Transverse colon (tissue), 4 donors: ENCODE measurements around the gene CLIC5.

Experiments used
- EP300 ChIP-seq: sonication (generic); formaldehyde crosslinking; IDR thresholded peaks from one replicate; pipeline ENCODE4 v1.6.1; 2017; ENCODE audit warnings: antibody characterized with exemption, low read depth
- POLR2A ChIP-seq: fragments of 450-650 bp; IDR thresholded peaks from one replicate; pipeline ENCODE4 v1.6.1; 2016; ENCODE audit warnings: antibody characterized with exemption, mild to moderate bottlenecking, moderate library complexity
- POLR2AphosphoS5 ChIP-seq, 3 donors: sonication (generic); formaldehyde crosslinking; IDR thresholded peaks; one replicate each; pipeline ENCODE4 v1.6.1; 2016; ENCODE audit warnings: antibody characterized with exemption in 3 of 3
- TF ChIP-seq, protein P1 (sequence below), 5 experiments: fragments of 200-600 bp in 3 of 5; fragments of 450-650 bp in 2 of 5; sonication (generic) in 3 of 5; IDR thresholded peaks; 1 replicate in 2 of 5; 2 replicates in 3 of 5; pipeline ENCODE4 v1.5.1; 2016 to 2017; ENCODE audit warnings: antibody characterized with exemption in 5 of 5, inconsistent platforms in 3 of 5, mild to moderate bottlenecking in 2 of 5, moderate library complexity in 1 of 5

DNA sequence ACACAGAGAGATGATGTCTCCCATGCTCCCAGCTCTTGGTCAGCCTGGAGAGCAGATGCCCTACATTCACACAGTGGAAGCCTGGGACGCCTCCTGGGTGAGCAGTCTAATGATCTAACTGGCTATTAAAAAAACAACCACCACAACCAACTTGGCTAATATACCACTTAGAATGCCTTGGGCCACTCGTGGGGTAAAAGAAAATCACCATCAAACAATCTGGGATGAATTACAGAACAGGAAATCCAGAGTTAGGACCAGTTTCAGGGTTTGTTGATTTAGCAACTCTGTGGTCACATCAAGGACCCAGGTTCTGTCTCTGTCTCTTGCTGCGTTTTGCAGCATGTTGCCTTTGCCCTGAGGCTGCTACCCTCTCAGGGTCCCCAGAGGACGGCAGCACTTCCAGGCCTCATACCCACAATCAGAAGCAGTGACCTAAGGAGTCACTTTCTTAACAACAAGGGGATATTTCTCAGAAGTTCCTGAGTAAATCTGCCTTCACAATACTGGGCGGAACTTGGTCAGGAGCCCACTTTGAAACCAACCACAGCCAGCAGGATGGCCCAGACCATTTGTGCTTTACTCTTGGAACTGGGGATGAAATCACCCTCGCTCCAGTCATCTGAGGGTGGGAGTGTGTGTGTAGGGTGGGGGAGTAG lies 118.7 kb downstream of the CLIC5 start:
- TF ChIP-seq, protein P1, sequence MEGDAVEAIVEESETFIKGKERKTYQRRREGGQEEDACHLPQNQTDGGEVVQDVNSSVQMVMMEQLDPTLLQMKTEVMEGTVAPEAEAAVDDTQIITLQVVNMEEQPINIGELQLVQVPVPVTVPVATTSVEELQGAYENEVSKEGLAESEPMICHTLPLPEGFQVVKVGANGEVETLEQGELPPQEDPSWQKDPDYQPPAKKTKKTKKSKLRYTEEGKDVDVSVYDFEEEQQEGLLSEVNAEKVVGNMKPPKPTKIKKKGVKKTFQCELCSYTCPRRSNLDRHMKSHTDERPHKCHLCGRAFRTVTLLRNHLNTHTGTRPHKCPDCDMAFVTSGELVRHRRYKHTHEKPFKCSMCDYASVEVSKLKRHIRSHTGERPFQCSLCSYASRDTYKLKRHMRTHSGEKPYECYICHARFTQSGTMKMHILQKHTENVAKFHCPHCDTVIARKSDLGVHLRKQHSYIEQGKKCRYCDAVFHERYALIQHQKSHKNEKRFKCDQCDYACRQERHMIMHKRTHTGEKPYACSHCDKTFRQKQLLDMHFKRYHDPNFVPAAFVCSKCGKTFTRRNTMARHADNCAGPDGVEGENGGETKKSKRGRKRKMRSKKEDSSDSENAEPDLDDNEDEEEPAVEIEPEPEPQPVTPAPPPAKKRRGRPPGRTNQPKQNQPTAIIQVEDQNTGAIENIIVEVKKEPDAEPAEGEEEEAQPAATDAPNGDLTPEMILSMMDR (IDR thresholded peaks at IDR 0.05): no peak
- TF ChIP-seq POLR2A (no peak), POLR2AphosphoS5 (IDR thresholded peaks at IDR 0.05) (no peak), EP300 (no peak)
